Adrenal gland (tissue), 5 donors: Measurements from ENCODE around the gene ADPRM.

Experiments
- POLR2A ChIP-seq, 2 donors: fragments of 450-650 bp; IDR thresholded peaks; one replicate each; pipeline ENCODE4 v1.6.1; 2017; ENCODE audit warnings: antibody characterized with exemption in 2 of 2, mild to moderate bottlenecking in 2 of 2, moderate library complexity in 1 of 2
- TF ChIP-seq, protein P1 (sequence below), 6 experiments: fragments of 450-650 bp in 4 of 6; fragments of 200-600 bp in 2 of 6; sonication (generic) in 1 of 6; IDR thresholded peaks; 1 replicate in 5 of 6; 2 replicates in 1 of 6; pipeline versions ENCODE4 v1.5.1 to v1.8.0; 2016 to 2021; ENCODE audit warnings: antibody characterized with exemption in 6 of 6, mild to moderate bottlenecking in 2 of 6, moderate library complexity in 1 of 6
- donor health status: DM: no; HTN: no; CAD: no.

DNA sequence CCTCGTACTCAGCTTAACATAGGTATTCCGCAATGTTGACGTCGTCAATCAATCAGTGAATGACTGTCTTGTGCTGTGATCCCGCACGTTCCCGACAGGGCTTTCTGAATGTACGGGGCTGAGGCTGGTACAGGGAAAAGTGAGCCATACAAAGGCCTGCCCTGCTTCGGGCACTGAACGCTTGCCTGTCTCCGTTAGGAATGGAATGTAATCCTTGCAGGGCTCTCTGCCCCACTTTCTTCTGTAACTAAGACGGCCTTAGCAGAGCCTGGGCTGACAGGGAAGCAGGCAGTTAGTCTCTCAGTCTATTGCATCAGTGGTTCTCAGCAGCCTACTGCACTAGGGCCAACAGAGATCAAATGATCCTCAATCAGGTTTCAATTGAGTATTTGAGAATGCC lies 24.1 kb upstream of the ADPRM start:
- TF ChIP-seq, protein P1, sequence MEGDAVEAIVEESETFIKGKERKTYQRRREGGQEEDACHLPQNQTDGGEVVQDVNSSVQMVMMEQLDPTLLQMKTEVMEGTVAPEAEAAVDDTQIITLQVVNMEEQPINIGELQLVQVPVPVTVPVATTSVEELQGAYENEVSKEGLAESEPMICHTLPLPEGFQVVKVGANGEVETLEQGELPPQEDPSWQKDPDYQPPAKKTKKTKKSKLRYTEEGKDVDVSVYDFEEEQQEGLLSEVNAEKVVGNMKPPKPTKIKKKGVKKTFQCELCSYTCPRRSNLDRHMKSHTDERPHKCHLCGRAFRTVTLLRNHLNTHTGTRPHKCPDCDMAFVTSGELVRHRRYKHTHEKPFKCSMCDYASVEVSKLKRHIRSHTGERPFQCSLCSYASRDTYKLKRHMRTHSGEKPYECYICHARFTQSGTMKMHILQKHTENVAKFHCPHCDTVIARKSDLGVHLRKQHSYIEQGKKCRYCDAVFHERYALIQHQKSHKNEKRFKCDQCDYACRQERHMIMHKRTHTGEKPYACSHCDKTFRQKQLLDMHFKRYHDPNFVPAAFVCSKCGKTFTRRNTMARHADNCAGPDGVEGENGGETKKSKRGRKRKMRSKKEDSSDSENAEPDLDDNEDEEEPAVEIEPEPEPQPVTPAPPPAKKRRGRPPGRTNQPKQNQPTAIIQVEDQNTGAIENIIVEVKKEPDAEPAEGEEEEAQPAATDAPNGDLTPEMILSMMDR (IDR thresholded peaks at IDR 0.05): no peak
- no peak for TF ChIP-seq POLR2A (IDR thresholded peaks at IDR 0.05)
